Ramos (cell line): ENCODE data around the gene CACHD1.

ENCODE experiments used
- in situ Hi-C: fragments of 300-500 bp; cut with MboI; formaldehyde crosslinking; loops from one replicate; pipeline ENCODE4 v1.14.3; 2022; ENCODE audit warnings: low sequenced_read_pairs; ENCODE audit not compliant: unreplicated experiment

The CACHD1 gene

GRCh38 chr1:64631346-64632034 is 161.6 kb downstream of the CACHD1 start:
- in situ Hi-C loops = no loop called here

- in situ Hi-C loops = no loop called here
Measured at GRCh38 chr1:64632936-64633335, 163.0 kb downstream of the CACHD1 start.

GRCh38 chr1:64645735-64646134 is 175.8 kb downstream of the CACHD1 start:
- in situ Hi-C loops = no loop called here

- in situ Hi-C loops = no loop called here
Measured at GRCh38 chr1:64650411-64650810, 180.5 kb downstream of the CACHD1 start.

- in situ Hi-C loops = no loop called here
Measured at GRCh38 chr1:64651841-64652240, 181.9 kb downstream of the CACHD1 start.

GRCh38 chr1:64653466-64653865 is 183.5 kb downstream of the CACHD1 start:
- in situ Hi-C loops = no loop called here

GRCh38 chr1:64654519-64655341 is 184.8 kb downstream of the CACHD1 start:
- in situ Hi-C loops = no loop called here

GRCh38 chr1:64655861-64656260 is 185.9 kb downstream of the CACHD1 start:
- in situ Hi-C loops = no loop called here

- in situ Hi-C loops = no loop called here
Measured at GRCh38 chr1:64659478-64660138, 189.7 kb downstream of the CACHD1 start.

- in situ Hi-C loops = no loop called here
Measured at GRCh38 chr1:64663668-64664067, 193.7 kb downstream of the CACHD1 start.

GRCh38 chr1:64664299-64664698 is 194.4 kb downstream of the CACHD1 start:
- in situ Hi-C loops = no loop called here

GRCh38 chr1:64669098-64669675 is 199.3 kb downstream of the CACHD1 start:
- in situ Hi-C loops = no loop called here

GRCh38 chr1:64675718-64676345 is 205.9 kb downstream of the CACHD1 start:
- in situ Hi-C loops = loop anchor here (25.0 kb wide), 1 partner anchor 1011 kb away; no protein-coding TSS in a partner anchor

GRCh38 chr1:64676386-64676785 is 206.5 kb downstream of the CACHD1 start:
- in situ Hi-C loops = loop anchor here (25.0 kb wide), 1 partner anchor 1011 kb away; no protein-coding TSS in a partner anchor

GRCh38 chr1:64677532-64677931 is 207.6 kb downstream of the CACHD1 start:
- in situ Hi-C loops = loop anchor here (25.0 kb wide), 1 partner anchor 1010 kb away; no protein-coding TSS in a partner anchor

GRCh38 chr1:64678366-64678765 is 208.4 kb downstream of the CACHD1 start:
- in situ Hi-C loops = loop anchor here (25.0 kb wide), 1 partner anchor 1009 kb away; no protein-coding TSS in a partner anchor

- in situ Hi-C loops = loop anchor here (25.0 kb wide), 1 partner anchor 1008 kb away; no protein-coding TSS in a partner anchor
Measured at GRCh38 chr1:64679177-64679576, 209.2 kb downstream of the CACHD1 start.

GRCh38 chr1:64680599-64680998 is 210.7 kb downstream of the CACHD1 start:
- in situ Hi-C loops = loop anchor here (25.0 kb wide), 1 partner anchor 1007 kb away; no protein-coding TSS in a partner anchor

- in situ Hi-C loops = loop anchor here (25.0 kb wide), 1 partner anchor 1006 kb away; no protein-coding TSS in a partner anchor
Measured at GRCh38 chr1:64681043-64681442, 211.1 kb downstream of the CACHD1 start.

GRCh38 chr1:64683419-64683818 is 213.5 kb downstream of the CACHD1 start:
- in situ Hi-C loops = loop anchor here (25.0 kb wide), 1 partner anchor 1004 kb away; no protein-coding TSS in a partner anchor
